AG08395 (cell line): ENCODE results near the gene SMDT1.

ENCODE experiments used
- DNase-seq: peaks from one replicate; pipeline ENCODE4 v3.0.0; 2012; ENCODE audit warnings: mixed read lengths, low spot score

SMDT1 gene

GRCh38 chr22:42079319-42080251, at the start of gene SMDT1:
SMDT1 (plus strand) TSS chr22:42079700; CDS start chr22:42079769, 69 bp downstream.
- peak; percentile 99 for DNase-seq

GRCh38 chr22:42033263-42034181, 46.0 kb upstream of the SMDT1 start:
- no peak for DNase-seq

GRCh38 chr22:42035256-42035655, 44.2 kb upstream of the SMDT1 start:
- no peak for DNase-seq

DNA sequence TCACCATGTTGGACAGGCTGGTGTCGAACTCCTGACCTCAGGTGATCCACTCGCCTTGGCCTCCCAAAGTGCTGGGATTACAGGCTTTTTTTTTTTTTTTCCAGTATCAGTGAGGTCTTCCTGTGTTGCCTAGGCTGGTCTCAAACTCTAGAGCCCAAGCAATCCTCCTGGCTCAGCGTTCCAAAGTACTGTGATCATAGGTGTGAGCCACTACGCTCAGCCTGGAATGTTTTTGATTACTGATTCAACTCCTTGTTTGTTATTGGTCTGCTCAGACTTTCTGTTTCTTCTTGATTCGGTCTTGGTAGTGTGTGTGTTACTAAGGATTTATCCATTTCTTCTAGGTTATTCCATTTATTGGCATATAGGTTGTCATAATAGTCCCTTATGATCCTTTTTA, 40.2 kb upstream of the SMDT1 start:
- DNase-seq = peak; percentile 8

DNA sequence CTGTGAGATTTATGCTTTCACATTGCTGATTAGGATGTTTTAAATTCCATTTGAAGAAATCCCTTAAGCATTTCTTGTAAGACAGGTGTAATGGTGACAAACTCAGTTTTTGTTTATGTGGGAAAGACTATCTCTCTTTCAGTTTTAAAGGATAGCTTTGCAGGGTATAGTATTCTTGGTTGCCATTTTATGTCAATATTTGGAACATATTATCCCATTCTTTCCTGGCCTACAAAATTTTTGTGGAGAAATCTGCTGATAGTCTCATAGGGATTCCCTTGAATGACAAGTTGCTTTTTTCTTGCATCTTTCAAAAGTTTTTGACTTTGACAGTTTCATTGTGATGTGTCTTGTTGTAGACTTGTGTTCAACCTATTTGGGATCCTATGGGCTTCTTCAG, 37.7 kb upstream of the SMDT1 start:
- DNase-seq = no peak

DNA sequence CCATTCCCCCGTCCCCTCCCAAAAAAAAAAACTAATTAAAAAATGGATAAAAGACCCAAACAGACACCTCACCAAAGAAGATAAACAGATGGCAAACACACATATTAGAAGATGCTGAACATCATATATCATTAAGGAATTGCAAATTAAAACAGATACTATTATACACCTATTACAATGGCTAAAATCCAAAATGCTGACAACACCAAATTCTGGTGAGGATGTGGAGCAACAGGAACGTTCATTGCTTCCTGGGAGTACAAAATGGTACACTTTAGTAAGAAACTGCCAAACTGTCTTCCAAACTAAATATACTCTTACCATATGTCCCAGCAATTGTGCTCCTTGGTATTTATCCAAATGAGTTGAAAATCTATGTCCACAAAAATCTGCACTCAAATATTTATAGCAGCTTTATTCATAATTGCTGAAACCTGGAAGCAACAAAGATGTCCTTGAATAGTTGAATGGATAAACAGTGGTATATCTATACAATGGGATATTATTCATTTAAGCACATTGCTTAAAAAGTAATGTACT, 28.8 kb upstream of the SMDT1 start:
- DNase-seq = no peak

- no peak for DNase-seq
These were observed 26.7 kb upstream of the SMDT1 start for GRCh38 chr22:42052765-42053164.

GRCh38 chr22:42056757-42057511, 22.6 kb upstream of the SMDT1 start:
- DNase-seq = no peak

GRCh38 chr22:42060489-42060888, 19.0 kb upstream of the SMDT1 start:
- no peak for DNase-seq

GRCh38 chr22:42061041-42061440, 18.5 kb upstream of the SMDT1 start:
- no peak for DNase-seq

DNA sequence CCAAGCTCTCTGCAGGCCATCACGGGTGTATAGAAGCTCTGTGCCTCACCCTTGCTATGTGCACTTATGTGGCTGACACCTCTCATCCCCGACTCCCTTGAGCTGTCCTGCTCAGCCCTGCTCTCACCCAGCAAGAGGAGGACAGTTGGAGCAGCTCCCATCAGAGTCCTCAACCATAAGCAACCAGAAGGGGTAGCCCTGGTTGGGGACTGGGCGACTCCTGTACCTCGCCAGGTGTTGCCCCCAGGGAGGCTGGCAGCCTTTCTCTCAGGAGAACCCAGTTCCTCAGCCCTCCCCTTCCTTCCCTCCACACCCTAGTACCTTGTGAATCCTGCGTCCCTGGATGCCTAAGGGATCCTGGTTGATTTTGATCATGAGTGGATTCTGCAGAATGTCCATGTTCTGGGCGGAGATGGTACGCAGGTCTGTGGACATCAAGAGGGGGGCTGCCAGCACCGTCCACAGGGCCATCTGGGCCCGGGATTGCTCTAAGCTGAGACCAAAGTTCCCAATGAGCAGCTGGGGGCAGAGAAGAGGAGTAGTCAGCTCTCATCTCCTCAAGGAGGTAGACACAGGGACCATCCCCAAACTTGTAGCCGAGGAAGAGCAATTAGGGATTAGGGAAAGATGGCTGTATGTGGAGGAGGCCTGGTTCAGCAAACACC, 16.9 kb upstream of the SMDT1 start:
- DNase-seq = no peak

DNA sequence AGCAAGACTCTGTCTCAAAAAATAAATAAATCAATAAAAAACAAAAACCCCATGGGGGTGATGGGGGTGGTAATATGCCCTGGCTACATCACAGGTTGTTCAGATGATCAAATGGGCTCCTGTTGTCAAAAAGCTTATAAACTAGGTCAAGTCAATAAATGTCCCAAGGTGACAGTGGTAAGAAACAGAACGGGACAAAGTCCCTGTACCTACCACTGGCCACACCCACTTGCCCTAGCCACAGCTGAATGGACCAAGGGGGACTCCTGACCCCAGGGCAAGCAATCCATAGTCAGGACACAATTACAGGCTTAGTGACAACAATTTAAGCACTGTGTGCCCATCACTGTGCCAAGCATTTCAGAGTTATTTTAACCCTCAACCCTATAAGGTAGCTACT, 14.9 kb upstream of the SMDT1 start:
- DNase-seq = no peak

DNA sequence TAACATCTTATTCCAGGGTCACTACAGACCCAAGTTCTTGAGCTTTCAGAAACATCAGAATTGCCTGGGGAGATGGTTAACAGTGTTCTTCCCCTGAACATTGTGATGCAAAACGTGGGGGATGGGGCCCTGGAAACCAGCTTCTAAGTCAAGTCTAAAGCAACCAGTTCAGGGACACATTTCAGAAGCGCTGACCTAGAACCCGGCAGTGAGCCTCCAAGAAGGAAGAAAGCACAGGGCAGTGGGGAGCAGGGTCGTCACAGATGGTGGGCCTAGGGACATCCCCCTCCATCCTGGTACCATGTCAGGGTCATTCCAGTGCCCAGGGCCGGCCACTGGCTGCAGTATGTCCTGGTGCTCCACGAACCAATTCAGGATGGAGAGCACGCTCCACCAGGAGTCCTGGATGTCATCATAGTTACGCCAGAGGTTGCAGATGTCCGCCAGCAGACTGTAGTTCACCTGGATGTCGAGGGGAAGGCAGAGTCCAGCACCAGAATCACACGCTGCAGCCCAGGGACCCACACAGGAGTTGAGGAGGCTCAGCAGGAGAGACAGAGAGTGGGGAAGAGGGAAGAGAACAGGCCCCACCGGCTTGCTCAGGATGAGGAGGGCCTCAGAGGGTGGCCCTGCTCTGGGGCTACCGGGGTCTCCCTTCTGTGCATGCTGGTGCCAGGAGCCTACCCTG, 13.9 kb upstream of the SMDT1 start:
- DNase-seq = no peak

DNA sequence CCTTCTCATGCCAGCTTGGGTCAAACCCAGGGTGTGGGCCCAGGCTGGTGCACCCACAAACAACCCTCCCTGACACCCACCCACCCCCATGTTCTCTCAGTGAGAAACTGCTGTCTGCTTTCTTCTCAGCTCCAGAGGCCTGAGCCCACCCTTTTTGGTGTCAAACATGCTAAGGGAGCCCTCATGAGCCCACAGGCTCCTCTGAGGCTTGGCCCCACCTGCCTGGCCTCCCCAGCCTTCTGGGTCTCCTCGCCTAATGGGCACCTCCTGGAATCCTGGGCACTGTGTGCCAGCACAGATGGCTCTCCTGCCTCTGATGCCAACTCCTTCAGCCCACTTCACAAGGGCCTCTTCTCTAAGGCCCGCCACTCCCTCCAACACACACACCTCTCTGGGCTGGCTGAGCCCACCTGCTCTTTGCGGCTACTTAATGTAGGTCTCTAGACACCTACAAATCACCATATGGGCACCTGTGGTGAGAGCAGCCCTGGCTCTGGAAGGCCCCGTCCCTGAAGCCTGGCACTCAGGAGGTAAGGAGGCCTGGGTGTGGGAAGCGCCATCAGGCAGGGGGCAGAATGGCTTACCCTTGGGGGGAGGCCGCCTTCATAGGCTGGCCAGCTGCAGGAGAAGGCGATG, 13.3 kb upstream of the SMDT1 start:
- DNase-seq = no peak

DNA sequence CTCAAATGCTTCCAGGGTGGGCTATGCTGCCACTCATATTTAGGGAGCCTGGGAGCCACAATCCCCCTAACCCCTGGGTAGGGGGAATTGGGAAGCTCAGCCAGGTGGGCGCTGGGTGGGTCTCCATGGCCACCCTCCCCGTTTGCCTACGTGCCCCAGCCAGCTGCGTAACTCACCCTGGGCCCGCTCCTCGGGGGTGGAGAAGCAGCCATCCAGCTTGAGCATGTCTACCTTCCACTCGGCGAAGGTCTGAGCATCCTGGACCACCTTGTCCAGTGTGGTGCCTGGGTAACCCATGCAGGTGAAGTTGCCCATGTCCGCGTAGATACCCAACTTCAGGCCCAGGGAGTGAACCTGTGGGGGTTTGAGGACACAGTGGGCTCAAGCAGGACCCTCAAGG, 12.6 kb upstream of the SMDT1 start:
- no peak for DNase-seq

DNA sequence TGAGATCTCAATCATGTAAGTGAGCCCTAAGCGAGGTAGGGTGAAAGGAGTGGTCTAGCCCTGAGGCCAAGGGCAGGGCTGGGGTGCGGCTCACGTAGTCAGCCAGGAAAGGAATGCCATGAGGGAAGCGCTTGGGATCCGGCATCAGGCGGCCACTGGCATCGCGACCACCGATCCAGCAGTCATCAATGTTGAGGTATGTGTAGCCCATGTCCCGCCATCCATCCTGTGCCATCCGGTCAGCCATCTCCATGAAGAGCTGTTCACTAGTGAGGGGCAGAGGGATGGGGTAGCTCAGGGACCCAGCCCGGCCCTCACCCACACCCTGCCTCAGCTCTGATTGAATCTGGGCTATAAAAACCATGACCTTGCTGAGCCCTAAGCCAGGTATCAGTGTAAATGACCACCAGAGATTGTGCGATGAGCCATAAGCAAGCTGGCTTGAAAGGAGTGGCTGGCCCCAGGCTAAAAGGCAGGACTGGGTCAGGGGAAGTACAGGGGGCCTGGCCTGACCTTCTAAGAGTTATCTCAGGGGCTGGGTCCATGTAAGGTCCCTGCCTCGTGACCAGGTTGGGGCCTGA, 11.7 kb upstream of the SMDT1 start:
- no peak for DNase-seq

DNA sequence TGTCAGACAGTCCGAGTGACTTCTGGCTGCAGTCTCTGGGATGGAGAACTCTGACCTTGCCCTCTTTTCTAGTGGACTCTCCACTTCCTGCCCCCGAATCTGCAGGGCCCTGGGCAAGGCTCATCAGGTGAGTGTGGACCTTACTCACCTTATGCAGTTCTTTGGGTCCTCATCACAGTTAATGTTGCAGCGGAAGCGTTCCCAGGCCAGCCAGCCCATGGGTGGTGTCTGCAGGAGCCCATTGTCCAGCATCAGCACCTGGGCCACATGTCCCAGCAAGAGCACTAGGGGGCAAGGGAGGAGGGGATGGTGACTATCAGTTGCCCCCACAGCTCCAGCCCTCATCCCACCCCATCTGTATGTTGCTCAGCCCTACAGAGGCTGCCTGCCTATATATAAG, 11.2 kb upstream of the SMDT1 start:
- no peak for DNase-seq

DNA sequence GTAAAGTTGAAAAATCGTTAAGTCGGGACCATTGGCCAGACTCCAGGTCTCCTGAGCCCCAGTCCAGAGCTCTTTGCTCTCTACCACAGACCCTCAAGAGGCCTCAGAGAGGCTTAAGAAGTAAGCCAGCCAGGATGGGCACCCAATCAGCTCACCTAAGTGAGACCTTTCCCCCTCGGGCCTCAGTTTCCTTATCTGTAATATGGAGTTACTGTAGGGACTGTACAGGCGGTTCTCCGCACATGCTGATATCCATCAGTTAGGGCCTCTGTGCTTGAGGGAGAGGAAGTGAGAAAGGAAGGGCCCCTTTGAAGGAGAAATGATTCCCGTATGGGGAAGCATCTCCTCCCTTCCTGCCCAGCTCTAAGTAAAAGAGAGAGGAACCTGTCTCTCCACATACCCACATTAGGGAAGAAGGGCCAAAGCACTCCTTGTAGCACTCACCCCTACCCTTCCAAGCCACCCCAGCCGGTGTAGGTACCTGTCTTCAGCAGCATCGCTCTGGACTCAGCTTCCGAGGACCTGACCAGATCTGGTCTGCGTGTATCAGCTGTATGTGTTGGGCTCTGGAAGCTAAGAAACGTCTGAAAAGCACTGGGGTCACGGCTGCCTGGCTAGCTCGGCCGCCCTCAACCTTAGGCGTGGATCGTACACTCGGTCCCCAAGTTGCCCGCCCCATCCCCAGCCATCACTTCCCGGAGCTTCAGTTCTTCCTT, 9.5 kb upstream of the SMDT1 start:
- no peak for DNase-seq
